ENCODE data around the gene MATN4.

MATN4 gene

GRCh38 chr20:45253261-45253660 lies 54.8 kb downstream of the MATN4 start:
- Histone ChIP-seq H3K27me3 (ENCODE audit: control insufficient read depth, low read length) (peaks cover 39% of the 10 kb centered on the region), H3K4me3 (ENCODE audit: low read length) (no peak overlapping the region), H3K27ac (ENCODE audit: low read depth, low read length) (no peak overlapping the region), H4K20me1 (ENCODE audit: control insufficient read depth, insufficient read depth, low read depth, low read length) (no peaks in the 10 kb centered on the region), H3K4me1 (ENCODE audit: control insufficient read depth, low read length) (no peaks in the 10 kb centered on the region), H3K9me3 (ENCODE audit: control insufficient read depth, insufficient read depth, low read length) (no peaks in the 10 kb centered on the region), H3K9me2 (replicated peaks; ENCODE audit: control insufficient read depth, low read length) (no peaks in the 10 kb centered on the region), H3K36me3 (ENCODE audit: control insufficient read depth, low read length) (no peaks in the 10 kb centered on the region), H3F3A (ENCODE audit: control insufficient read depth, insufficient read depth) (no peaks in the 10 kb centered on the region), H3K4me2 (ENCODE audit: low read length) (no peak overlapping the region), H3K79me2 (ENCODE audit: control insufficient read depth, low read length) (no peaks in the 10 kb centered on the region)
- no peak for TF ChIP-seq CTCF (IDR thresholded peaks at IDR 0.05; ENCODE audit: low read depth, low read length, poor library complexity, severe bottlenecking)
- TF ChIP-seq EZH2phosphoT487 (IDR thresholded peaks at IDR 0.05; ENCODE audit: borderline replicate concordance, low read length), result no peak

GRCh38 chr20:45251884-45252560 lies 56.1 kb downstream of the MATN4 start:
- no peaks in the 10 kb centered on the region for H4K20me1 ChIP-seq (ENCODE audit: control insufficient read depth, insufficient read depth, low read depth, low read length)
- no peak overlapping the region for H3K27ac ChIP-seq (ENCODE audit: low read depth, low read length)
- no peaks in the 10 kb centered on the region for H3F3A ChIP-seq (ENCODE audit: control insufficient read depth, insufficient read depth)
- no peak overlapping the region for H3K4me2 ChIP-seq (ENCODE audit: low read length)
- no peaks in the 10 kb centered on the region for H3K36me3 ChIP-seq (ENCODE audit: control insufficient read depth, low read length)
- H3K4me3 ChIP-seq (ENCODE audit: low read length), result no peak overlapping the region
- H3K27me3 ChIP-seq (ENCODE audit: control insufficient read depth, low read length), result peaks cover 47% of the 10 kb centered on the region
- H3K79me2 ChIP-seq (ENCODE audit: control insufficient read depth, low read length), result no peaks in the 10 kb centered on the region
- H3K9me3 ChIP-seq (ENCODE audit: control insufficient read depth, insufficient read depth, low read length), result no peaks in the 10 kb centered on the region
- H3K4me1 ChIP-seq (ENCODE audit: control insufficient read depth, low read length), result no peaks in the 10 kb centered on the region
- H3K9me2 ChIP-seq (replicated peaks; ENCODE audit: control insufficient read depth, low read length), result no peaks in the 10 kb centered on the region
- TF ChIP-seq CTCF (IDR thresholded peaks at IDR 0.05; ENCODE audit: low read depth, low read length, poor library complexity, severe bottlenecking), result no peak
- no peak for TF ChIP-seq EZH2phosphoT487 (IDR thresholded peaks at IDR 0.05; ENCODE audit: borderline replicate concordance, low read length)

GRCh38 chr20:45248609-45249008 lies 59.5 kb downstream of the MATN4 start:
- Histone ChIP-seq H3K9me2 (replicated peaks; ENCODE audit: control insufficient read depth, low read length) (no peaks in the 10 kb centered on the region), H3K36me3 (ENCODE audit: control insufficient read depth, low read length) (no peaks in the 10 kb centered on the region), H3K4me1 (ENCODE audit: control insufficient read depth, low read length) (no peaks in the 10 kb centered on the region), H3F3A (ENCODE audit: control insufficient read depth, insufficient read depth) (no peaks in the 10 kb centered on the region), H3K4me2 (ENCODE audit: low read length) (no peak overlapping the region), H3K79me2 (ENCODE audit: control insufficient read depth, low read length) (no peaks in the 10 kb centered on the region), H3K27me3 (ENCODE audit: control insufficient read depth, low read length) (peaks cover 54% of the 10 kb centered on the region), H3K9me3 (ENCODE audit: control insufficient read depth, insufficient read depth, low read length) (no peaks in the 10 kb centered on the region), H4K20me1 (ENCODE audit: control insufficient read depth, insufficient read depth, low read depth, low read length) (no peaks in the 10 kb centered on the region), H3K4me3 (ENCODE audit: low read length) (no peak overlapping the region), H3K27ac (ENCODE audit: low read depth, low read length) (no peak overlapping the region)
- TF ChIP-seq EZH2phosphoT487 (IDR thresholded peaks at IDR 0.05; ENCODE audit: borderline replicate concordance, low read length), result no peak
- no peak for TF ChIP-seq CTCF (IDR thresholded peaks at IDR 0.05; ENCODE audit: low read depth, low read length, poor library complexity, severe bottlenecking)
